Loucy (cell line): ENCODE data around the gene MRPS6.

Experiments used
- EZH2phosphoT487 ChIP-seq: fragments of 200-600 bp; IDR thresholded peaks from 2 replicates; pipeline ENCODE4 v1.6.1; 2018; ENCODE audit warnings: antibody characterized with exemption, mild to moderate bottlenecking, moderate library complexity, borderline replicate concordance
- TF ChIP-seq, protein P1 (sequence below): fragments of 200-600 bp; sonication (generic); conservative IDR thresholded peaks from 2 replicates; pipeline ENCODE4 v1.5.1; 2014; ENCODE audit warnings: mild to moderate bottlenecking, antibody characterized with exemption, low read length

DNA sequence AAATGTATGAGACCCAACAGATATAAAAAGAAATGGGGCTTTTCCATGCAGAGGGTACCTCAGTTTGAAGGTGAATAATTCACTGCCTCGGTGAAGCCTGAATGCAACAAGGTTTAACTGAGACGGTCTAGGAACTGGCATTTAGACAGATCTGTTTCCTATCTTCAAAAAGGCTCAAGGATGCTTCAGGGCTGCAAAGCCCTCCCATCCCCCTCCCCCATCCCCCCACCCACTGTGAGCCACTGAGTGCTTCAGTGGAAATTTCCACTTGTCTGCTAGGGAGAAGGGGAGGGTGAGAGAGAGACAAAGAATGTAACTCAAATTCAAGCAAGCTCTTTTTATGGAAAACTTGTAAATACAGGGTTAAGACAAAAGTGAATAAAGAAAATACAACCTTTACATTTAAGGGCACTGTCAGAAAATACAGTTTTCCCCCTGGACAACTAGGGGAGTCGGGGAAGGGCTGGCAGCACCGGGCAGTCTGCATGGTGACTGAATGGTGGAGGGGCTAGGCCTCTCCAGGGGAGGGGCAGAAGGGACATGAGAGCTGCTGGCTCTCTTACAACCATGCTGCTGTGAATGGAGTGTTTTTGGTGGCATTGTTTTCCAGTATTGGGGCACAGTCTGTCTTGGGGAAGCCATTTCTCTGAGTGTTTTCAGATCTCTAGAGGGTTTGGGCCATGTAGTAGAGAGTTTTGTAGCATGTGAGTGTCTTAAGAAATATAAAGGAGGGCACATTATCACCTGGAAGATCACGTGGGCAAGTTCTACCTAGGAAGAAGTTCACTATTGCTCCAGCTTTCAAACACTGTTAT lies 56.7 kb downstream of the MRPS6 start:
- TF ChIP-seq, protein P1, sequence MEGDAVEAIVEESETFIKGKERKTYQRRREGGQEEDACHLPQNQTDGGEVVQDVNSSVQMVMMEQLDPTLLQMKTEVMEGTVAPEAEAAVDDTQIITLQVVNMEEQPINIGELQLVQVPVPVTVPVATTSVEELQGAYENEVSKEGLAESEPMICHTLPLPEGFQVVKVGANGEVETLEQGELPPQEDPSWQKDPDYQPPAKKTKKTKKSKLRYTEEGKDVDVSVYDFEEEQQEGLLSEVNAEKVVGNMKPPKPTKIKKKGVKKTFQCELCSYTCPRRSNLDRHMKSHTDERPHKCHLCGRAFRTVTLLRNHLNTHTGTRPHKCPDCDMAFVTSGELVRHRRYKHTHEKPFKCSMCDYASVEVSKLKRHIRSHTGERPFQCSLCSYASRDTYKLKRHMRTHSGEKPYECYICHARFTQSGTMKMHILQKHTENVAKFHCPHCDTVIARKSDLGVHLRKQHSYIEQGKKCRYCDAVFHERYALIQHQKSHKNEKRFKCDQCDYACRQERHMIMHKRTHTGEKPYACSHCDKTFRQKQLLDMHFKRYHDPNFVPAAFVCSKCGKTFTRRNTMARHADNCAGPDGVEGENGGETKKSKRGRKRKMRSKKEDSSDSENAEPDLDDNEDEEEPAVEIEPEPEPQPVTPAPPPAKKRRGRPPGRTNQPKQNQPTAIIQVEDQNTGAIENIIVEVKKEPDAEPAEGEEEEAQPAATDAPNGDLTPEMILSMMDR, result no peak
- TF ChIP-seq EZH2phosphoT487, result no peak
